BE2C (cell line): ENCODE measurements around the gene MDM1.

Source experiments
- DNase-seq: peaks from one replicate; pipeline ENCODE4 v3.0.0-alpha.2; 2020
- H3K27me3 ChIP-seq: fragments of 250-450 bp; sonication (Bioruptor Pico); 2 replicates; pipeline ENCODE4 v1.5.1; 2020; ENCODE audit warnings: mild to moderate bottlenecking
- H3K36me3 ChIP-seq: fragments of 250-450 bp; sonication (Bioruptor Pico); 2 replicates; pipeline ENCODE4 v1.5.1; 2020; ENCODE audit warnings: mild to moderate bottlenecking
- H3K4me1 ChIP-seq: fragments of 250-450 bp; sonication (Bioruptor Pico); 2 replicates; pipeline ENCODE4 v1.5.1; 2020
- H3K4me3 ChIP-seq: 2 replicates; pipeline ENCODE4 v1.5.1; 2011; ENCODE audit warnings: low read depth, low read length
- H3K9me3 ChIP-seq: fragments of 250-450 bp; sonication (Bioruptor Pico); 2 replicates; pipeline ENCODE4 v1.5.1; 2020
- TF ChIP-seq, protein P1 (sequence below): IDR thresholded peaks from 2 replicates; pipeline ENCODE4 v1.5.1; 2012; ENCODE audit warnings: mild to moderate bottlenecking, low read depth, low read length

Gene MDM1

DNA sequence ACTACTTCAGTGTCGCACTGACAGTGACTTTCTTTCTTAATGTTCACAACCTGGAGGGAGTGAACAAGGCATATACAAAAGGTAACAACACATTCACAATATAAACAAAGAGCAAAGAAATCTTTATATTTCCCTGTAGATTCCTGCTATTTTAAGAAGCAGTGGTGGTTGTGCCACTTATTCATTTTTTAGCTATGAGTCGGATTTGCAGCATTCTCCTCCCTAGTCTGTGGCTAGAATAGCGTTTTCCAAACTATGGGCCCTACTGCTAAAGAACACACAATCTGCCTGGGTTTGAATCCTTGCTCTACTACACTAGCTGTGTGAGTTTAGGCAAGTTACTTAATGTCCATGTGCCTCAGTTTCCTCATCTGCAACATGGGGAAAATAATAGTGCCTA, 18.6 kb upstream of the MDM1 start:
- no peak overlapping the region for H3K4me3 ChIP-seq
- no peaks in the 10 kb centered on the region for H3K9me3 ChIP-seq
- peaks cover 11% of the 10 kb centered on the region; the same call in 1 of the 2 replicates for H3K27me3 ChIP-seq
- DNase-seq = no peak
- TF ChIP-seq, protein P1, sequence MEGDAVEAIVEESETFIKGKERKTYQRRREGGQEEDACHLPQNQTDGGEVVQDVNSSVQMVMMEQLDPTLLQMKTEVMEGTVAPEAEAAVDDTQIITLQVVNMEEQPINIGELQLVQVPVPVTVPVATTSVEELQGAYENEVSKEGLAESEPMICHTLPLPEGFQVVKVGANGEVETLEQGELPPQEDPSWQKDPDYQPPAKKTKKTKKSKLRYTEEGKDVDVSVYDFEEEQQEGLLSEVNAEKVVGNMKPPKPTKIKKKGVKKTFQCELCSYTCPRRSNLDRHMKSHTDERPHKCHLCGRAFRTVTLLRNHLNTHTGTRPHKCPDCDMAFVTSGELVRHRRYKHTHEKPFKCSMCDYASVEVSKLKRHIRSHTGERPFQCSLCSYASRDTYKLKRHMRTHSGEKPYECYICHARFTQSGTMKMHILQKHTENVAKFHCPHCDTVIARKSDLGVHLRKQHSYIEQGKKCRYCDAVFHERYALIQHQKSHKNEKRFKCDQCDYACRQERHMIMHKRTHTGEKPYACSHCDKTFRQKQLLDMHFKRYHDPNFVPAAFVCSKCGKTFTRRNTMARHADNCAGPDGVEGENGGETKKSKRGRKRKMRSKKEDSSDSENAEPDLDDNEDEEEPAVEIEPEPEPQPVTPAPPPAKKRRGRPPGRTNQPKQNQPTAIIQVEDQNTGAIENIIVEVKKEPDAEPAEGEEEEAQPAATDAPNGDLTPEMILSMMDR = no peak
- no peaks in the 10 kb centered on the region; the same call in 1 of the 2 replicates for H3K4me1 ChIP-seq
- H3K36me3 ChIP-seq = no peaks in the 10 kb centered on the region

DNA sequence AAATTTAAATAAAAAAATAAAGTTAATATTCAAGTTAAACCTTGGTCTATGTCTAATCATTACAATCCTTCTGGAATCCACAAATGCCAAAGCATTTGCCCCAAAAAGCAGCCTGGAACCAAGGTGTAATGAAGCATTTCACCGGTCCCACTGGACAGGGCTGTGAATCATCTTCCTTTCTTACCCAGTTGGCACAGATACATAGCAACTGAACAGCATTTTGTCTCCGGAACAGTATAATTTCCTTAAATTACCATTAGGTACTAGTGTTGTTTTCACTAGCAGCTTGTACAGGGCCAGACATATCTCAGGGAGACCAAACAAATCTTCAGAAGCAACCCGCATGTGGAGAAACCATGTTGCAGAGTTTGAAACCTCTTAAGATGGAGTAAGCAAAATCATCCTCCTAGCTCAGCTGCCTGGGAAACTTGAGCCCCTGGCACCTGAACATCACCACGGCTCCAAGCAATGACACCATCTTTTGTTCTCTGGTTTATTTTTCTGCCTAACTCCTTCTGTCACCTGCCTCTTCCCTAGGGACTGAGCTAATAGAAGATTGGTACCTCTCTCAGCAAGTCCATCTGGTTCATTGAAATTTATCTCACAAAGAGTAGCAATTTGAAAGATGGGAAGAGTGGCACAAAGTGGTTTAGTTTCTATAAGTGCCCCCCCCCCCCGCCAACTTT, 17.9 kb upstream of the MDM1 start:
- H3K27me3 ChIP-seq = peaks cover 11% of the 10 kb centered on the region; the same call in 1 of the 2 replicates
- H3K4me1 ChIP-seq = no peaks in the 10 kb centered on the region; the same call in 1 of the 2 replicates
- no peak for DNase-seq
- no peaks in the 10 kb centered on the region for H3K9me3 ChIP-seq
- no peaks in the 10 kb centered on the region for H3K36me3 ChIP-seq
- TF ChIP-seq, protein P1 = no peak
- no peak overlapping the region for H3K4me3 ChIP-seq

DNA sequence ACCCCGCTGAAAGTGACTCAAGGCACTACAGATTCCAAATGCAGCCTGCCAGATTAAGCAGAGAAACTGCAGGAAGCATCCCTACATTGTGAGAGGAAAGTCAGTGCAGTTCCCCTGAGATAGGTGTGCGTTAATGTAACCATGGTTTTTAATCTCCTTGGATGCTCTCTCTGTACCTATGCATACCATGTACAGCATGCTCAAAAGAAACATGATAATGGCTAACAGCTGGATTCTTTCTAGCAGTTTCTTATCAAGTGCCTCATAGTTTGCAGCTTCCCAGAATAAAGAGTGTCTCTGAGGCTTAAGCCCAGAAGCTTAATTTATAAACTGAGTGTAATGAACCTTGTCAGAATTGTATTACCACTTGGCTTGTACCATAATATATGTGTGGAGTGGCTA, 17.1 kb upstream of the MDM1 start:
- no peak for DNase-seq
- H3K4me3 ChIP-seq = no peak overlapping the region

DNA sequence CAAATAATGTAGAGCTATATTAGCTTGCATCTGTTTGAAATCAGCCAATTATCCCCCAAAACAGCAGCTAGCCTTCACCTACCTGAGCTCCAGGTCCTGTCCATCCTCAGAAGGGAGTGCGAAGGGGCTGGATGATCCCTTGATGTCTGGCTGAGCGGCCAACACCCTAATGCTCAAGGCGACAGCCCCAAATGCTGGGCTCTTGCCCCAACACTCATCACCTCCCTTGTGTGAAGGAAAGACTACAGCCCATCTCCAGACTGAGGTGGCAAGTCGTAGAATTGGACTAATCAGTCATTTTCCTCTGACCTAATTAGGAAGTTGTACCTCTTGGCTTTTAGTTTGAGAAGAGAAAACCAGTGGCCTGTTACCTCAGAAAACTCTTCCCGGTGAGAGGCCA, 16.3 kb upstream of the MDM1 start:
- TF ChIP-seq, protein P1 = no peak
- Histone ChIP-seq H3K9me3 (no peaks in the 10 kb centered on the region), H3K4me1 (no peaks in the 10 kb centered on the region; the same call in 1 of the 2 replicates), H3K36me3 (no peaks in the 10 kb centered on the region), H3K4me3 (no peak overlapping the region), H3K27me3 (peaks cover 11% of the 10 kb centered on the region; the same call in 1 of the 2 replicates)
- DNase-seq = no peak

More for the DNA sequence above, 17.1 kb upstream of the MDM1 start:
- Histone ChIP-seq H3K9me3 (no peaks in the 10 kb centered on the region), H3K36me3 (no peaks in the 10 kb centered on the region), H3K27me3 (peaks cover 11% of the 10 kb centered on the region; the same call in 1 of the 2 replicates), H3K4me1 (no peaks in the 10 kb centered on the region; the same call in 1 of the 2 replicates)
- TF ChIP-seq, protein P1 = no peak

DNA sequence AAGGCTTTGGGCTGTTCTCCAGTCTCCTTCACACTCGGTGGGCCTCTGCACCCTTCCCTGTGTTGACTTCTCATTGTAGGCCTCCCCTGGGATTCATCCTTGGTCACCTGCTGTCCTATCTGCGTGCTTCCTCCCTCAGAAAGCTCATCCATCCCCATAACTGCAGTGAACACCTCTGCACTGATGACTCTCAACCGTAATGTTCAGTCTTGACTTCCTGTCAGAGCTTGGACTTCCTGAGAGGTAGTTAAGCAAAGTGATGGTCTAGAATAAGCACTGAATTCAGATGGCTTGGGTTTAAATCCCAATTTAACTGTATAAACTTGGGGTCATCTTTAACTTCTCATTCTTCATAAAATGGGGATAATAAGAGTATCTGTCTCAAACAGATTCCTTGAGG, 13.6 kb upstream of the MDM1 start:
- no peaks in the 10 kb centered on the region for H3K9me3 ChIP-seq
- TF ChIP-seq, protein P1 = no peak
- H3K27me3 ChIP-seq = peaks cover 11% of the 10 kb centered on the region
- H3K4me1 ChIP-seq = no peaks in the 10 kb centered on the region
- no peaks in the 10 kb centered on the region for H3K36me3 ChIP-seq
- DNase-seq = no peak
- no peak overlapping the region for H3K4me3 ChIP-seq

DNA sequence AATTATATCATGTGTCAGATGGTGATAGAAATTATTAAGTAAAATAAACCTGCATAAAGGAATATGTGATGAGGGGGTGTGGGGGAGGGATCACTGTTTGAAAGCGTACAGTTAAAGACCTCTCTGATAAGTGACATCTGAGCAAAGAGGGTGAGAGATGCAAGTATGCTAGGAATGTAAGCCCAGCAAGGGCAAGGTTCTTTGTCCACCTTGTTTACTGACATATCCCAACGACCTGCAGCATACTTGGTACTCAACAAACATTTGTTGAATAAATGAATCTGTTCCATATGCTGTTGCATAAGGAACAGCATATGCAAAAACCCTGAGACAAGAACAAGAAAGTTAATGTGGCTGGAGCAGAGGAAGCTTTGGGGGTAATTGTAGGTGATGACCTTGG, 12.0 kb upstream of the MDM1 start:
- no peak overlapping the region for H3K4me3 ChIP-seq
- H3K36me3 ChIP-seq = no peaks in the 10 kb centered on the region
- DNase-seq = no peak
- TF ChIP-seq, protein P1 = no peak
- no peaks in the 10 kb centered on the region for H3K9me3 ChIP-seq
- peaks cover 11% of the 10 kb centered on the region for H3K27me3 ChIP-seq
- H3K4me1 ChIP-seq = no peaks in the 10 kb centered on the region
